Osteoblast (primary cell): Measurements from ENCODE around the gene SLC17A7. TPM values are rescaled to one million over a fixed set of nuclear protein-coding genes. Genes with fewer than 3 reads are reported as not detected.

Experiments
- DNase-seq: peaks from one replicate; pipeline ENCODE4 v3.0.0; 2011; ENCODE audit warnings: low spot score, mixed read lengths; ENCODE audit not compliant: insufficient read length; ENCODE audit errors: missing footprints
- H2AFZ ChIP-seq: 2 replicates; pipeline ENCODE4 v1.6.0; 2011; ENCODE audit warnings: mild to moderate bottlenecking, low read length
- H3K27ac ChIP-seq: 2 replicates; pipeline ENCODE4 v1.5.1; 2011; ENCODE audit warnings: mild to moderate bottlenecking, low read depth, low read length, moderate library complexity
- H3K27me3 ChIP-seq: 2 replicates; pipeline ENCODE4 v1.6.0; 2012; ENCODE audit warnings: mild to moderate bottlenecking, control low read depth, inconsistent platforms, low read length, moderate library complexity; ENCODE audit not compliant: insufficient read depth
- H3K36me3 ChIP-seq: 2 replicates; pipeline ENCODE4 v1.5.1; 2011; ENCODE audit warnings: mild to moderate bottlenecking, low read length, control low read depth, moderate library complexity; ENCODE audit not compliant: insufficient read depth
- H3K4me1 ChIP-seq: 2 replicates; pipeline ENCODE4 v1.5.1; 2011; ENCODE audit warnings: mild to moderate bottlenecking, low read length, control low read depth, moderate library complexity; ENCODE audit not compliant: insufficient read depth
- H3K4me2 ChIP-seq: 2 replicates; pipeline ENCODE4 v1.6.0; 2011; ENCODE audit warnings: mild to moderate bottlenecking, low read length; ENCODE audit not compliant: insufficient read depth
- H3K4me3 ChIP-seq: fragments of 200-600 bp; sonication (generic); 3 replicates; pipeline ENCODE4 v1.5.1; 2012; ENCODE audit warnings: mild to moderate bottlenecking, low read length, inconsistent platforms; ENCODE audit not compliant: insufficient read depth
- H3K79me2 ChIP-seq: 2 replicates; pipeline ENCODE4 v1.6.0; 2012; ENCODE audit warnings: mild to moderate bottlenecking, low read length, control low read depth, inconsistent platforms; ENCODE audit not compliant: insufficient read depth
- H3K9me3 ChIP-seq: 2 replicates; pipeline ENCODE4 v1.5.1; 2011; ENCODE audit warnings: low read depth, low read length, control low read depth
- H4K20me1 ChIP-seq: 2 replicates; pipeline ENCODE4 v1.6.0; 2012; ENCODE audit warnings: mild to moderate bottlenecking, low read length, control low read depth; ENCODE audit not compliant: insufficient read depth
- total RNA-seq: library from RNA; depleted of rRNA; stranded (reverse); fragments of >200 nt; gene quantifications from 2 replicates; pipeline ENCODE4 v1.2.3, GENCODE V29; 2012
- TF ChIP-seq, protein P1 (sequence below): IDR thresholded peaks from 2 replicates; pipeline ENCODE4 v1.5.1; 2011; ENCODE audit warnings: mild to moderate bottlenecking, low read depth, low read length, moderate library complexity; ENCODE audit errors: extremely low read depth

SLC17A7 gene
- total RNA-seq, 1 donor: under 0.01 TPM

- no peaks in the 10 kb centered on the region for H3K36me3 ChIP-seq
- H3K27ac ChIP-seq: no peak overlapping the region
- no peaks in the 10 kb centered on the region for H3K9me3 ChIP-seq
- peaks cover 92% of the 10 kb centered on the region for H3K27me3 ChIP-seq
- DNase-seq: no peak
- TF ChIP-seq, protein P1, sequence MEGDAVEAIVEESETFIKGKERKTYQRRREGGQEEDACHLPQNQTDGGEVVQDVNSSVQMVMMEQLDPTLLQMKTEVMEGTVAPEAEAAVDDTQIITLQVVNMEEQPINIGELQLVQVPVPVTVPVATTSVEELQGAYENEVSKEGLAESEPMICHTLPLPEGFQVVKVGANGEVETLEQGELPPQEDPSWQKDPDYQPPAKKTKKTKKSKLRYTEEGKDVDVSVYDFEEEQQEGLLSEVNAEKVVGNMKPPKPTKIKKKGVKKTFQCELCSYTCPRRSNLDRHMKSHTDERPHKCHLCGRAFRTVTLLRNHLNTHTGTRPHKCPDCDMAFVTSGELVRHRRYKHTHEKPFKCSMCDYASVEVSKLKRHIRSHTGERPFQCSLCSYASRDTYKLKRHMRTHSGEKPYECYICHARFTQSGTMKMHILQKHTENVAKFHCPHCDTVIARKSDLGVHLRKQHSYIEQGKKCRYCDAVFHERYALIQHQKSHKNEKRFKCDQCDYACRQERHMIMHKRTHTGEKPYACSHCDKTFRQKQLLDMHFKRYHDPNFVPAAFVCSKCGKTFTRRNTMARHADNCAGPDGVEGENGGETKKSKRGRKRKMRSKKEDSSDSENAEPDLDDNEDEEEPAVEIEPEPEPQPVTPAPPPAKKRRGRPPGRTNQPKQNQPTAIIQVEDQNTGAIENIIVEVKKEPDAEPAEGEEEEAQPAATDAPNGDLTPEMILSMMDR: no peak
- no peaks in the 10 kb centered on the region for H3K79me2 ChIP-seq
- no peaks in the 10 kb centered on the region for H4K20me1 ChIP-seq
- no peak overlapping the region for H3K4me3 ChIP-seq
- no peaks in the 10 kb centered on the region for H3K4me1 ChIP-seq
- no peak overlapping the region for H2AFZ ChIP-seq
- H3K4me2 ChIP-seq: no peak overlapping the region
Measured at GRCh38 chr19:49428547-49429451, 12.5 kb downstream of the SLC17A7 start.

DNA sequence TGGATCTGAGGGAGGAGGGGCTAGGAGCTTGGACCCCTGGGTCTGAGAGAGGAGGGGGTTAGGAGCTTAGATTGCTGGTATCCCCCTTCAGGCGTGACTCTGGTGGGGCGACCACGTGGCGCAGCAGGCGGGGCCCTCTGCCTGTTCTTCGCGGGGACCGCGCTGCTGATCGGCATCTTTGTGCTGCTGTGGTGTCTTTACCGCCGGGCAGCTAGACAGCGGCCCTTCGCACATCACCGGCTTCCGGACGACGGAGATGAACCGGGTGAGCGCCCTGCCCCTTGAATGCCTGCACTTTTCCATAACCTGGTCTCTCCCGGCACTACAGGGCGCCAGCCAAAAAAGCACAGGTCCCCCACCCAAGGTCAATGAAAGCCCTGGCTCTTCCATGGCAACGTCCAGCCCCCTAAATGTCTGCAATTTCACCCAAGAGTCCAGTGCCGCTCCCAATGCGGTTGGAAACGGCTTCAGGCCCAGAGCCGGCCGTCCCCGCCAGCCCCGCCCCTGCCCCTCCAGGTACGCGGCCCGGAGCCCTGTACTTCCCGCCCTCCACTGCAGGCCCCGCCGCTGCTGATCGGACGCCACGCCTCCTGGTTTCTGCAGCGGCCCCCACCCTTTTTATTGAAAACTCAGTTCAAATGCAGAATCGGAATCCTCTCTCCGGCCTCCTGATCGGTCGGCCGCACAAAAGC, 13.3 kb downstream of the SLC17A7 start:
- Histone ChIP-seq H4K20me1 (no peaks in the 10 kb centered on the region), H3K27ac (no peak overlapping the region), H3K36me3 (no peaks in the 10 kb centered on the region), H3K27me3 (peaks cover 94% of the 10 kb centered on the region), H3K4me1 (no peaks in the 10 kb centered on the region), H3K9me3 (no peaks in the 10 kb centered on the region), H3K4me2 (no peak overlapping the region), H2AFZ (no peak overlapping the region), H3K4me3 (no peak overlapping the region), H3K79me2 (no peaks in the 10 kb centered on the region)
- TF ChIP-seq, protein P1: no peak
- peak; percentile 92 for DNase-seq

DNA sequence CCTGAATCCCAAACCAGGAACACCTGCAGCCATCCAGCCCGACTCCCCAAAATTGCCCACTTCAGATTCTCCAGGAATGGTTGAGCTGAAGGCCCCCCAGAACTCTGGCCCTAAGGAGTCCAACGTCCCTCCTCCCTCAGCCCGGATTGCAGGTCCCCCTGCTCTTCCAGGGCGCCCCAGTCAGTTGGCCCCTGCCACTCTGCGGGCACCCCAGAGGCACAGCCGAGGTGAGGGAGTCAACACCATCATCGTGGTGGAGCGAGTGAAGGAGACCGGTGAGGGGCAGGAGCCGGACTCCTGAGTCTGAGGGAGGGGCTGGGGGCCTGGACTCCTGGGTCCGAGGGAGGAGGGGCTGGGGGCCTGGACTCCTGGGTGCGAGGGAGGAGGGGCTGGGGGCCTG, 14.0 kb downstream of the SLC17A7 start:
- Histone ChIP-seq H3K79me2 (no peaks in the 10 kb centered on the region), H3K4me2 (no peak overlapping the region), H3K27ac (no peak overlapping the region), H3K4me3 (no peak overlapping the region), H4K20me1 (no peaks in the 10 kb centered on the region), H3K9me3 (no peaks in the 10 kb centered on the region), H2AFZ (no peak overlapping the region), H3K4me1 (no peaks in the 10 kb centered on the region), H3K27me3 (peaks cover 94% of the 10 kb centered on the region), H3K36me3 (no peaks in the 10 kb centered on the region)
- TF ChIP-seq, protein P1: no peak
- no peak for DNase-seq
